Islet of Langerhans (tissue), 1 donor: ENCODE results near the gene EIF1AX.
A peak's percentile ranks its signal among the peaks of the same experiment; 100 is the strongest.
"Not testable (repeated sequence)": the region's sequence is repeated elsewhere in the genome, so short reads cannot be mapped to it uniquely, and the experiment has no call there.

Source experiments
- FAIRE-seq: peaks from one replicate; lab custom pipeline; 2011; peaks lifted over from hg19 to GRCh38; lab: Jason Lieb, UNC

The EIF1AX gene

GRCh38 chrX:20126833-20127232, 14.8 kb downstream of the EIF1AX start:
- FAIRE-seq = not testable (repeated sequence)

GRCh38 chrX:20124964-20125363, 16.7 kb downstream of the EIF1AX start:
- FAIRE-seq = no peak

GRCh38 chrX:20118065-20118824, 23.4 kb downstream of the EIF1AX start:
- peak; percentile 87 for FAIRE-seq

- no peak for FAIRE-seq
Observed at GRCh38 chrX:20116577-20117240, 24.9 kb downstream of the EIF1AX start, which contains the start of gene MAP7D2. Gene MAP7D2 (minus strand): TSS chrX:20116907. CDS start chrX:20116879, 28 bp downstream.

GRCh38 chrX:20116087-20116576, 25.5 kb downstream of the EIF1AX start:
- FAIRE-seq = no peak

GRCh38 chrX:20112022-20112774, 29.4 kb downstream of the EIF1AX start:
- no peak for FAIRE-seq

- no peak for FAIRE-seq
Observed at GRCh38 chrX:20111271-20111670, 30.4 kb downstream of the EIF1AX start.

- no peak for FAIRE-seq
Observed at GRCh38 chrX:20101934-20102581, 39.6 kb downstream of the EIF1AX start.

GRCh38 chrX:20091499-20091898, 50.1 kb downstream of the EIF1AX start:
- FAIRE-seq = no peak

- no peak for FAIRE-seq
Observed at GRCh38 chrX:20089845-20090244, 51.8 kb downstream of the EIF1AX start.

GRCh38 chrX:20080277-20080676, 61.4 kb downstream of the EIF1AX start:
- FAIRE-seq = no peak
